Measurements from ENCODE around the gene C14orf93.

- TF ChIP-seq, protein P1, sequence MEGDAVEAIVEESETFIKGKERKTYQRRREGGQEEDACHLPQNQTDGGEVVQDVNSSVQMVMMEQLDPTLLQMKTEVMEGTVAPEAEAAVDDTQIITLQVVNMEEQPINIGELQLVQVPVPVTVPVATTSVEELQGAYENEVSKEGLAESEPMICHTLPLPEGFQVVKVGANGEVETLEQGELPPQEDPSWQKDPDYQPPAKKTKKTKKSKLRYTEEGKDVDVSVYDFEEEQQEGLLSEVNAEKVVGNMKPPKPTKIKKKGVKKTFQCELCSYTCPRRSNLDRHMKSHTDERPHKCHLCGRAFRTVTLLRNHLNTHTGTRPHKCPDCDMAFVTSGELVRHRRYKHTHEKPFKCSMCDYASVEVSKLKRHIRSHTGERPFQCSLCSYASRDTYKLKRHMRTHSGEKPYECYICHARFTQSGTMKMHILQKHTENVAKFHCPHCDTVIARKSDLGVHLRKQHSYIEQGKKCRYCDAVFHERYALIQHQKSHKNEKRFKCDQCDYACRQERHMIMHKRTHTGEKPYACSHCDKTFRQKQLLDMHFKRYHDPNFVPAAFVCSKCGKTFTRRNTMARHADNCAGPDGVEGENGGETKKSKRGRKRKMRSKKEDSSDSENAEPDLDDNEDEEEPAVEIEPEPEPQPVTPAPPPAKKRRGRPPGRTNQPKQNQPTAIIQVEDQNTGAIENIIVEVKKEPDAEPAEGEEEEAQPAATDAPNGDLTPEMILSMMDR (IDR thresholded peaks at IDR 0.05), result no peak
- TF ChIP-seq POLR2A (IDR thresholded peaks at IDR 0.05), result no peak
Observed at GRCh38 chr14:23040100-23040499, 30.2 kb upstream of the C14orf93 start.

Data from esophagus squamous epithelium (tissue), 4 donors.